ENCODE results near the gene SF3A1. TPM values are rescaled to one million over a fixed set of nuclear protein-coding genes. Genes with fewer than 3 reads are reported as not detected.

The SF3A1 gene
- total RNA-seq, 2 donors from 2014 or later = 317 to 372 TPM

GRCh38 chr22:30396871-30397655 lies 40.4 kb upstream of the SF3A1 start, which contains the start of gene SEC14L2:
TSS of gene SEC14L2 (plus strand) at chr22:30397018. CDS start at chr22:30397117, 99 bp downstream.
- Mint-ChIP-seq H3K36me3 (ENCODE audit: low read depth) (no peaks in the 10 kb centered on the region), H3K4me1 (peaks cover 35% of the 10 kb centered on the region), H3K27ac (peak within 1 kb of the TSS; percentile 77), H3K4me3 (peak within 1 kb of the TSS; percentile 87), H3K27me3 (no peaks in the 10 kb centered on the region)
- H3K9me3 ChIP-seq (ENCODE audit: control insufficient read depth, low read length, poor library complexity, severe bottlenecking) = no peaks in the 10 kb centered on the region
- ATAC-seq (peak; percentile 84), DNase-seq (peak; percentile 39 to 52 (median 45))

- peak overlapping the region; percentile 78 for H3K27ac Mint-ChIP-seq
Measured at GRCh38 chr22:30393885-30394284, 37.2 kb upstream of the SF3A1 start.

DNA sequence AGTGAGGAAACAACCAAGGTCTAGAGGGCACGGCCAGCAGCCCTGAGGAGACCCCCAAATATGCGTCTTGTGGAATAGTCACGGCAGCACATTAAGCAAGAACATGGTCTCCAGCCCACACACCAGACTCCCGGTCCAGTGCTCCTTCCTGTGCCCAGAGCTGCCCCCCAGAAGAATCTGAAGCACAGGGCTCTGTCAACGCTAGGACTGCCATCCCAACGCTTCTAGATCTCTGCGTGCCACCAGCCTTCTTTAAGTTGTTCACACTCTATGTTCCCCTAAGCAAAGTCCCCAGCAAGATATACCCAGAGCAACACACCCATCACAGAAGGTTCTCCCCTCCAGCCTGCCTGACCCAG lies 36.6 kb upstream of the SF3A1 start:
- Mint-ChIP-seq H3K4me1 (peaks cover 27% of the 10 kb centered on the region), H3K4me3 (no peak overlapping the region), H3K27ac (peak overlapping the region; percentile 78), H3K36me3 (ENCODE audit: low read depth) (no peaks in the 10 kb centered on the region), H3K27me3 (peaks cover 5% of the 10 kb centered on the region)
- DNase-seq (no peak), ATAC-seq (no peak)
- H3K9me3 ChIP-seq (ENCODE audit: control insufficient read depth, low read length, poor library complexity, severe bottlenecking) = no peaks in the 10 kb centered on the region

More at GRCh38 chr22:30393885-30394284, 37.2 kb upstream of the SF3A1 start:
- H3K9me3 ChIP-seq (ENCODE audit: control insufficient read depth, low read length, poor library complexity, severe bottlenecking) = no peaks in the 10 kb centered on the region
- Mint-ChIP-seq H3K4me1 (peaks cover 33% of the 10 kb centered on the region), H3K27me3 (peaks cover 5% of the 10 kb centered on the region), H3K36me3 (ENCODE audit: low read depth) (no peaks in the 10 kb centered on the region), H3K4me3 (no peak overlapping the region)
- ATAC-seq (no peak), DNase-seq (no peak)

DNA sequence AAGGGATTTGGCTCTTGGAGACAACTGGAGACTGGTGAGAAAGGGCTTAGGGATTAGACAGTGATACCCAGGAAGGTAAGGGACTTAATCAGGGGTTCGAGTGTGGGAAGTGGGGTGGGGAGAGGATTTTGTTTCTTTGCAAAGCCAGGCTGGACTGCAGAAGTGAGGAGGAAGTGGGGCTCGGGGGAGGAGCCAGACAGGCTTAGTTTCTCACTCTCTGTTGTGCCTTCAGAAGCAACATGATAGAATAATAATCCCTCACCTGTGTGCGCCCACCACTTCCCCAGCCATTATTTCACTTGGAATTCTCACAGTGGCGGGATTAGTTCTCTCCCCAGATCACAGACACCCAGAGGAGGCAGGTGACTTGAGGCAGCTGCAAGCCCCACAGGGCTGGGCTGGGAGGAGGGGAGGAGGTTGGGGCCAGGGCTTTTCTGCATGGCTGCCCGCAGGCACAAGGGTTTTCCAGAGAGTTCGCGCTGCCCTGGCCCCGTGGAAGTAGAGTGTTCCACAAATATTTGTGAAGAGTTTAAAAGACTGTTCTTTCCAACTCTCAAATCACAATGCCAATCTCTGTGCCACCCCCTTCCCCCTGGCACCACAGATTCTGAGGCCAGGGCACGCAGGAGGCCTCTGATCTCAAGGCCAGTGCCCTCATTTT lies 36.1 kb upstream of the SF3A1 start:
- ATAC-seq = no peak
- DNase-seq = no peak
- H3K27me3 Mint-ChIP-seq = peaks cover 5% of the 10 kb centered on the region
- no peak overlapping the region for H3K4me3 Mint-ChIP-seq
- no peak overlapping the region for H3K27ac Mint-ChIP-seq
- H3K4me1 Mint-ChIP-seq = peaks cover 22% of the 10 kb centered on the region
- H3K36me3 Mint-ChIP-seq (ENCODE audit: low read depth) = no peaks in the 10 kb centered on the region
- H3K9me3 ChIP-seq (ENCODE audit: control insufficient read depth, low read length, poor library complexity, severe bottlenecking) = no peaks in the 10 kb centered on the region

- H3K27ac Mint-ChIP-seq = peak overlapping the region; percentile 98
- peaks cover 17% of the 10 kb centered on the region for H3K4me1 Mint-ChIP-seq
- ATAC-seq = peak; percentile 72
- peak; percentile 59 to 69 (median 64) for DNase-seq
- no peak overlapping the region for H3K4me3 Mint-ChIP-seq
- no peaks in the 10 kb centered on the region for H3K36me3 Mint-ChIP-seq (ENCODE audit: low read depth)
- H3K27me3 Mint-ChIP-seq = peaks cover 5% of the 10 kb centered on the region
- H3K9me3 ChIP-seq (ENCODE audit: control insufficient read depth, low read length, poor library complexity, severe bottlenecking) = no peaks in the 10 kb centered on the region
Measured at GRCh38 chr22:30390974-30391691, 34.4 kb upstream of the SF3A1 start.

DNA sequence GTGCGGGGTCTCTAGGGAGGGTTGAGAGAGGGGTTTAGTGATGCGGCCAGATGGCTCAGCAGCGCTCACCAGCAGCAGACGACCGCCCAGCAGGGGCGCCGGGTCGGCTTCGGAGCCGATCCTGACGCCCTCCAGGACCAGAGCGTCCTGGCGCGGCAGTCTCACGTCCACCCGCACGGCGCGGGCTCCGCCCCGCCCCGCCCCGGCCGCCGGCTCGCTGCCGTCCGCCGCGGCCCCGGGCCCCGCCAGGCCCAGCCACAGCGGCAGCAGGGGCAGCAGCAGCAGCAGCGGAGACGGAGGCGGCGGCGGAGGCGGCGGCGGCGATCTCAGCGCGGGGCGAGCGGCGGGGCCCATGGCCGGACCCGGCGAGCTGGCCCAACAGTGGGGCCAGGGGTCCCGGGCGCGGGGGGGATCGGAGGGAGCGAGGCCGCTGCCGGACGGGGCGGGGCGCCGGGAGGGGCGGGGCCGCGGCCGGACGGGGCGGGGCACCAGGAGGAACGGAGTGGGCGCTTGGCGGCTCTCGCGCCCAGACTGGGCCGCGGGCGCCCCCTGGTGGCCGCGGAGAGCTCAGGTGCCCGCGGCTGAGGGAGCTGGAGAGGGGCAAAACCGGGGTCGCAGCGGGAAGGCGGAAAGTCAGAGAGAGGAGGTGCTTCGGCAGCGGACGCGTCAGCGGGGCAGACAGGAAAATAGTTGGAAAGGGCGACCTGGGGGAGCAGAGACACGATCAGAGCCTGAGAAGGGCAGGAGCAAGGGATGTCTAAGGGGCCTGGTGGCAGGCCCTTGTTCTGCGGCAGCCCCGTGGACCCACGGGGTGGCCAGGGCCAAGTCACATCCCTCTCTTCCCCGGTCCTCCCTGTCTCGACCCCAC lies 30.5 kb upstream of the SF3A1 start, which contains the start of gene RNF215:
RNF215 (minus strand) TSS at position 452 of the 868 bp plus-strand sequence; CDS start at position 354, 98 bp downstream.
- no peaks in the 10 kb centered on the region for H3K9me3 ChIP-seq (ENCODE audit: control insufficient read depth, low read length, poor library complexity, severe bottlenecking)
- Mint-ChIP-seq H3K4me3 (peak within 1 kb of the TSS; percentile 81), H3K27me3 (peaks cover 5% of the 10 kb centered on the region), H3K27ac (no peak within 1 kb of the TSS), H3K4me1 (peaks cover 11% of the 10 kb centered on the region), H3K36me3 (ENCODE audit: low read depth) (no peaks in the 10 kb centered on the region)
- ATAC-seq = peak; percentile 90
- peak; percentile 79 to 85 (median 82) for DNase-seq

- Mint-ChIP-seq H3K27me3 (peaks cover 4% of the 10 kb centered on the region), H3K4me3 (peak overlapping the region; percentile 81), H3K36me3 (ENCODE audit: low read depth) (no peaks in the 10 kb centered on the region), H3K4me1 (peaks cover 11% of the 10 kb centered on the region), H3K27ac (no peak overlapping the region)
- H3K9me3 ChIP-seq (ENCODE audit: control insufficient read depth, low read length, poor library complexity, severe bottlenecking) = no peaks in the 10 kb centered on the region
- no peak for ATAC-seq
- DNase-seq = no peak
Measured at GRCh38 chr22:30386608-30386959, 29.9 kb upstream of the SF3A1 start.

GRCh38 chr22:30385942-30386341 lies 29.2 kb upstream of the SF3A1 start:
- H3K36me3 Mint-ChIP-seq (ENCODE audit: low read depth) = peaks cover under 1% of the 10 kb centered on the region
- no peaks in the 10 kb centered on the region for H3K27me3 Mint-ChIP-seq
- no peak for ATAC-seq
- no peak for DNase-seq
- no peak overlapping the region for H3K27ac Mint-ChIP-seq
- H3K4me3 Mint-ChIP-seq = peak overlapping the region; percentile 81
- no peaks in the 10 kb centered on the region for H3K9me3 ChIP-seq (ENCODE audit: control insufficient read depth, low read length, poor library complexity, severe bottlenecking)
- peaks cover 7% of the 10 kb centered on the region for H3K4me1 Mint-ChIP-seq

DNA sequence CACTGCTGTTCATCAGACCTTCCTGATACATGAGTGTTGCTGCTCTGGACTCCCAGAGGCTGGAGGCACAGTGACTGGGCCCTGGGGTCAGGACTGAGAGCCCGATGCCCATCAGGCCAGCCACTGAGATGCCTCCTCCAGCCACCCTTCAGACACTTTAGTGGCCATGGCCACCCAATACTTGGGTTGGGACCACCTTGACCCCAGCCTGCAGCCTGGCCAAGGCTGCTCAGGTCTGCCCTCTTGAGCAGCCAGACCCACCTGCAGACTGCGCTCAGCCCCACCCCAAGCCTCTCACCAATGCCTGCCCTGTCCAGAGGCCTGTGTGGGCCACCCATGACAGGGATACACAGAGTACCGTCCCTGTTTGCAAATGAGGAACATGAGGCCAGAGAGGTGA lies 26.4 kb upstream of the SF3A1 start:
- H3K27me3 Mint-ChIP-seq = no peaks in the 10 kb centered on the region

DNA sequence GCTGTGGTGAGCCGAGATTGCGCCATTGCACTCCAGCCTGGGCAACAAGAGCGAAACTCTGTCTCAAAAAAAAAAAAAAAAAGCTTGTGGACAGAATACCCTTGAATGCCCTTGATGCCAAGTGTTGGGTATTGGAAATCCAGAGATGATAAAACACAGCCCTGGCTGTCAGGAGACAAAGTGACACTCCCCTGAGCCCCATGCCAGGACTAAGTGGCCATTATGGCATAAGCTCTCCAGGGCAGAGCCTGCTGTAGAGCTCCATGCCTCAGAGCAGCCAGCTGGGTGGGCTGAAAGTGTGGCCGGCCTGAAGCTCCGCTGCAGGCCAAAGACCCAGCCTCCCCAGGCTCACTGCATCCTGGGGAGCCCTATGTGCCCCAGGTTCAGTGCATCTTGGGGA lies 25.6 kb upstream of the SF3A1 start:
- Mint-ChIP-seq H3K27ac (no peak overlapping the region), H3K36me3 (ENCODE audit: low read depth) (peaks cover 2% of the 10 kb centered on the region), H3K27me3 (no peaks in the 10 kb centered on the region), H3K4me1 (peaks cover 4% of the 10 kb centered on the region), H3K4me3 (no peak overlapping the region)
- DNase-seq (no peak), ATAC-seq (no peak)
- no peaks in the 10 kb centered on the region for H3K9me3 ChIP-seq (ENCODE audit: control insufficient read depth, low read length, poor library complexity, severe bottlenecking)

More for the DNA sequence above, 26.4 kb upstream of the SF3A1 start:
- Mint-ChIP-seq H3K4me1 (peaks cover 7% of the 10 kb centered on the region), H3K27ac (no peak overlapping the region), H3K36me3 (ENCODE audit: low read depth) (peaks cover 2% of the 10 kb centered on the region), H3K4me3 (no peak overlapping the region)
- ATAC-seq (no peak), DNase-seq (no peak)
- no peaks in the 10 kb centered on the region for H3K9me3 ChIP-seq (ENCODE audit: control insufficient read depth, low read length, poor library complexity, severe bottlenecking)

GRCh38 chr22:30381264-30381663 lies 24.6 kb upstream of the SF3A1 start:
- H3K4me1 Mint-ChIP-seq = peaks cover 2% of the 10 kb centered on the region
- H3K4me3 Mint-ChIP-seq = no peak overlapping the region
- H3K27me3 Mint-ChIP-seq = no peaks in the 10 kb centered on the region
- H3K9me3 ChIP-seq (ENCODE audit: control insufficient read depth, low read length, poor library complexity, severe bottlenecking) = no peaks in the 10 kb centered on the region
- ATAC-seq (no peak), DNase-seq (no peak)
- H3K27ac Mint-ChIP-seq = peak overlapping the region; percentile 47
- peaks cover 2% of the 10 kb centered on the region for H3K36me3 Mint-ChIP-seq (ENCODE audit: low read depth)

DNA sequence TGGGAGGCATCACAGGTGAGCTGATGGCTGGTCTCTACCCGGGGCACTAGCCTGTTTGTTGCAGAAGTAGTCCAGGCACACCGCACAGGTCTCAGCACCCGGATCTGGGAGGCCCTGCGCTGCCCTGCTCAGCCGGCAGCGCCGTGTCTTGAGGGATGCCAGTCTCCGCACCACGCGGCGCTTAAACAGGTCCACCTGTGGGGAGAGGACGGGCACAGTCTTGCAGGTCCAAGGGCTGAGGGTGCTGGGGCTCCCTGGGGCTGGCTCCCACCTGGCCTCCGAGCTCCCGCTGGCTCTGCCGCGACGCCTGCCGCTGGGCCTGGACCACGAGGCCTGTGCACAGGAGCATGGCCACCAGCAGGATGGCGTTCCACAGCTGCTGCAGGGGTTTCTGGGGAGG lies 23.3 kb upstream of the SF3A1 start:
- no peaks in the 10 kb centered on the region for H3K4me1 Mint-ChIP-seq
- H3K36me3 Mint-ChIP-seq (ENCODE audit: low read depth) = peaks cover 2% of the 10 kb centered on the region
- DNase-seq (no peak), ATAC-seq (no peak)
- no peaks in the 10 kb centered on the region for H3K27me3 Mint-ChIP-seq
- no peaks in the 10 kb centered on the region for H3K9me3 ChIP-seq (ENCODE audit: control insufficient read depth, low read length, poor library complexity, severe bottlenecking)
- H3K27ac Mint-ChIP-seq = peak overlapping the region; percentile 47
- H3K4me3 Mint-ChIP-seq = no peak overlapping the region

Data from T-helper 17 cell (primary cell).